AG09309 (cell line): Measurements from ENCODE around the gene C5orf24.
"Not testable (repeated sequence)": the region's sequence is repeated elsewhere in the genome, so short reads cannot be mapped to it uniquely, and the experiment has no call there.

Experiments
- DNase-seq: peaks from one replicate; pipeline ENCODE4 v3.0.0-alpha.2; 2010; ENCODE audit warnings: low read depth
- H3K4me3 ChIP-seq: 2 replicates; pipeline ENCODE4 v1.5.1; 2011; ENCODE audit warnings: mild to moderate bottlenecking, low read depth, low read length, moderate library complexity; ENCODE audit not compliant: control insufficient read depth
- CTCF ChIP-seq: IDR thresholded peaks from 2 replicates; pipeline ENCODE4 v1.5.1; 2011; ENCODE audit warnings: mild to moderate bottlenecking, low read depth, low read length, inconsistent platforms; ENCODE audit not compliant: insufficient read depth, control insufficient read depth; ENCODE audit errors: missing control alignments

C5orf24 gene

GRCh38 chr5:134874831-134875655, 29.3 kb downstream of the C5orf24 start:
- H3K4me3 ChIP-seq, result peak overlapping the region; percentile 83
- TF ChIP-seq CTCF, result no peak
- DNase-seq, result peak; percentile 79

- no peak for TF ChIP-seq CTCF
- DNase-seq, result no peak
- H3K4me3 ChIP-seq, result no peak overlapping the region
These were observed 31.4 kb downstream of the C5orf24 start for GRCh38 chr5:134877159-134877558.

DNA sequence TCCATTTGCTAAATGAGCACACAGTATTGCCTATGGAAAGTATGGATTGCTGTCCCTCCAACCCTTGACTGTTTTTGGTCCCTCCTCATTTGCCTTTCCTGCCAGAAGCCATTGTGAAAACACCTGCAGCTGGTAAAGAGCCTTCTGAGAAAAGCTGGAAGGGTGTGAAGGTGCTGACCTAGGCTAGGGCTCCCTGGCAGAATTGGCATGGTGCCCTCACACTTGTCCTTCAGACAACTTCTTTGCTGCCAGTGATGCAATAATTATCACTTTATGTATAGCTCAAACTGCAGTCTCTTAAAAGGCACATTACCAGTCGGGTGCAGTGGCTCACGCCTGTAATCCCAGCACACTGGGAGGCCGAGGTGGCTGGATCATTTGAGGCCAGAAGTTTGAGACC, 32.6 kb downstream of the C5orf24 start:
- no peak for DNase-seq
- TF ChIP-seq CTCF, result no peak
- no peak overlapping the region for H3K4me3 ChIP-seq

DNA sequence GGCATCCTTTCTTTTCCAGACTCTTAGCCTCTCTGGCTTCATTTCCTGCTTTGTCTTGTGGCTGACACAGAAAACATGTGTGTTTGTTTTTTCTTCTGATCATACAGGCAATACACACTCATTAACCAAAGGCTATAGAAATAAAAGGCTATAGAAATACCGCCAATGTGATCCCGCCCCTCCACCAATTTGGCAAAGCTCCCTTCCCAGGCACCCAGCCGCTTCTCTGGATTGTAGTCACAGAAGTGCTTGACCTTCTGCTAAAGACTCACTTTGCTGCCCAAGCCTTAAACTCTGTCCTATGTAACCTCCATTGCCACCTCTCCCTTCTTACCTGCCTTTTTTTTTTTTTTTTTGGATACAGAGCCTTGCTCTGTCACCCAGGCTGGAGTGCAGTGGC, 33.7 kb downstream of the C5orf24 start:
- TF ChIP-seq CTCF, result no peak
- no peak overlapping the region for H3K4me3 ChIP-seq
- no peak for DNase-seq

DNA sequence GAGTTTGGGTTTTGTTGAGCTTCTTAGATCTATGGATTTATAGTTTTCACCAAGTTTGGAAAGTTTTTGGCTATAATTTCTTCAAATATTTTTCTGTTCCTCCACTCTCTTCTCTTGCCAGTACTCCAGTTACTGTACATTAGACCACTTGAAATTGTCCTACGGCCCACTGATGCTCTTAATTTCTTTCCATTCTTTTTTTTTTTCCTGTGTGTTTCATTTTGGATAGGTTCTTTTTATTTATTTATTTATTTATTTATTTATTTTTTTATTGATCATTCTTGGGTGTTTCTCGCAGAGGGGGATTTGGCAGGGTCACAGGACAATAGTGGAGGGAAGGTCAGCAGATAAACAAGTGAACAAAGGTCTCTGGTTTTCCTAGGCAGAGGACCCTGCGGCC, 35.2 kb downstream of the C5orf24 start:
- H3K4me3 ChIP-seq, DNase-seq: not testable (repeated sequence)

GRCh38 chr5:134881711-134882110, 35.9 kb downstream of the C5orf24 start:
- DNase-seq, H3K4me3 ChIP-seq: not testable (repeated sequence)

GRCh38 chr5:134887593-134888159, 41.9 kb downstream of the C5orf24 start:
- no peak for DNase-seq
- no peak overlapping the region for H3K4me3 ChIP-seq
- TF ChIP-seq CTCF, result no peak

DNA sequence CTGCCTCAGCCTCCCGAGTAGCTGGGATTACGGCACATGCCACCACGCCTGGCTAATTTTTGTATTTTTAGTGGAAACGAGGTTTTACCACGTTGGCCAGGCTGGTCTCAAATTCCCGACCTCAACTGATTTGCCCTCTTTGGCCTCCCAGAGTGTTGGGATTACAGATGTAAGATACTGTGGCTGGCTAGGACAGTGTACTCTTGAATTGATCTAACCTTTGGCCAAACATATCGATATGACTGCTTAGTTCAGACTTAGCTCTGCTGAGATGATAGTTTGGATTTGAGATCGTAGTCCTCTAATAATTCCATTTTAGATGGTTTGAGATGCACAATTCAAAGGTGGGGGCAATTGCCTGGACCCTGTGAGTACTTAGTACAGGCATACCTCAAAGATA, 43.6 kb downstream of the C5orf24 start:
- no peak overlapping the region for H3K4me3 ChIP-seq
- DNase-seq, result no peak
- TF ChIP-seq CTCF, result no peak
